Body of pancreas (tissue), 4 donors: ENCODE results near the gene IFNA6.

Source experiments
- POLR2A ChIP-seq, 3 donors: fragments of 450-650 bp; IDR thresholded peaks; one replicate each; pipeline ENCODE4 v1.6.1; 2016; ENCODE audit warnings: antibody characterized with exemption in 3 of 3, mild to moderate bottlenecking in 2 of 3
- TF ChIP-seq, protein P1 (sequence below), 7 experiments: fragments of 450-650 bp in 4 of 7; fragments of 200-600 bp in 3 of 7; sonication (generic) in 3 of 7; IDR thresholded peaks; one replicate each; pipeline ENCODE4 v1.5.1; 2016 to 2019; ENCODE audit warnings: antibody characterized with exemption in 7 of 7

DNA sequence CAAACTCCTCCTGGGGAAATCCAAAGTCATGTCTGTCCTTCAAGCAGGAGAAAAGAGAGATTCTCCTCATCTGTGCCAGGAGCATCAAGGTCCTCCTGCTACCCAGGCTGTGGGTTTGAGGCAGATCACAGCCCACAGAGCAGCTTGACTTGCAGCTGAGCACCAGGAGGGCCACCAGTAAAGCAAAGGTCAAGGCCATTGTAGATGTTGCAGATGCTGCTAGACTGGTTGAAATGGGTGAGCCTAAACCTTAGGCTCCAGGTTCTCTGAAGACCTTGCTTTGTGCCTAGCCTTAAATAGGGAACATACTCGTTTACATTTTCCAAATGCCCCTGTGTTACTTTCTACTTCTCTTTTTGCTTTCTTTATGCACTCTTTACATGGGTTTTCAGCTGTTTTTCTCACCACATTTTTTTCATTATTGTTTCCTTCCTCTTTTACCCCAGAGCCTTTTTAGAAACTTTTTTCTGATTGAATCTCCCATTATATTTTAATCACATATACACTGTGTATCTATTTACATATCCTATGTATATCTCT, 34.5 kb upstream of the IFNA6 start, which contains the start of gene IFNA2:
- TF ChIP-seq, protein P1, sequence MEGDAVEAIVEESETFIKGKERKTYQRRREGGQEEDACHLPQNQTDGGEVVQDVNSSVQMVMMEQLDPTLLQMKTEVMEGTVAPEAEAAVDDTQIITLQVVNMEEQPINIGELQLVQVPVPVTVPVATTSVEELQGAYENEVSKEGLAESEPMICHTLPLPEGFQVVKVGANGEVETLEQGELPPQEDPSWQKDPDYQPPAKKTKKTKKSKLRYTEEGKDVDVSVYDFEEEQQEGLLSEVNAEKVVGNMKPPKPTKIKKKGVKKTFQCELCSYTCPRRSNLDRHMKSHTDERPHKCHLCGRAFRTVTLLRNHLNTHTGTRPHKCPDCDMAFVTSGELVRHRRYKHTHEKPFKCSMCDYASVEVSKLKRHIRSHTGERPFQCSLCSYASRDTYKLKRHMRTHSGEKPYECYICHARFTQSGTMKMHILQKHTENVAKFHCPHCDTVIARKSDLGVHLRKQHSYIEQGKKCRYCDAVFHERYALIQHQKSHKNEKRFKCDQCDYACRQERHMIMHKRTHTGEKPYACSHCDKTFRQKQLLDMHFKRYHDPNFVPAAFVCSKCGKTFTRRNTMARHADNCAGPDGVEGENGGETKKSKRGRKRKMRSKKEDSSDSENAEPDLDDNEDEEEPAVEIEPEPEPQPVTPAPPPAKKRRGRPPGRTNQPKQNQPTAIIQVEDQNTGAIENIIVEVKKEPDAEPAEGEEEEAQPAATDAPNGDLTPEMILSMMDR (IDR thresholded peaks at IDR 0.05) = no peak
- TF ChIP-seq POLR2A (IDR thresholded peaks at IDR 0.05) = no peak
